ENCODE data around the gene NCBP3.

The NCBP3 gene

DNA sequence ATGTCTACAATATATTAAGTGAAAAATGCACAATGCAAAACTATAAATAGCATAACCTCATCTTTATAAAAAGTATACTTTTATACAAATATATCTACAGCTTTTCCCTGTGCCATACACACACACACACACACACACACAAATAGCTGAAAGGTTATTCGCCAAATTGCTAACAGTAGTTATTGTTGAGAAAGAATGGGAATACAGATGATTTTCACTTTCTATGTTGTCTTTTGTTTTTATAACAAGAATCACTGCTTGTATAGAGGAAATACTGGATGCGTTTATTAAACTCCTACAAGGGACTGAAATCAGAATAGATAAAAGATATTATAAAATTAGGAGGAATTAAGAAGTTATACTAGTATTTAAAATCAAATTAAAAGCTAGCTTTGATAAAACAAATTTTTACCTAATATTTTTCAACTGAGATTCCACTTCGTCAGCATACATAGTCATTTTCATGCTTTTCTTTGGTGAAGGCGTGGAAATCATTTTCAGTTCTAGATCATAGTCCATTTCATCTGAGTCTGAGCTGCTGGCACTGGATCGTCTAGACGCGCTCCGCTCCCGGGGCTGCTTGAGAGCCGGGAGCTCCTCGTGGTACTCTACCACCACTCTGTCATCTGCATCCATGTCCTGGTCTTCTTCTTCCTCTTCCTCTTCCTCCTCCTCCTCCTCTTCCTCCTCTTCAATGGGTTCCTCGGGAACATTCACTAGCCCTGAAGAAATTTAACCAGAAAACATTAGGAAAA, 28.0 kb downstream of the NCBP3 start:
- TF ChIP-seq SIN3A (IDR thresholded peaks at IDR 0.05; ENCODE audit: borderline replicate concordance, insufficient read depth, low read length) (no peak), TAF1 (IDR thresholded peaks at IDR 0.05; ENCODE audit: borderline replicate concordance, insufficient read depth, low read length) (no peak), POLR2AphosphoS5 (IDR thresholded peaks at IDR 0.05; ENCODE audit: low read depth, low read length) (no peak), FOXP2 (optimal IDR thresholded peaks at IDR 0.05; ENCODE audit: borderline replicate concordance, extremely low read depth, extremely low read length, insufficient read depth) (no peak)
- TF ChIP-seq, protein P1, sequence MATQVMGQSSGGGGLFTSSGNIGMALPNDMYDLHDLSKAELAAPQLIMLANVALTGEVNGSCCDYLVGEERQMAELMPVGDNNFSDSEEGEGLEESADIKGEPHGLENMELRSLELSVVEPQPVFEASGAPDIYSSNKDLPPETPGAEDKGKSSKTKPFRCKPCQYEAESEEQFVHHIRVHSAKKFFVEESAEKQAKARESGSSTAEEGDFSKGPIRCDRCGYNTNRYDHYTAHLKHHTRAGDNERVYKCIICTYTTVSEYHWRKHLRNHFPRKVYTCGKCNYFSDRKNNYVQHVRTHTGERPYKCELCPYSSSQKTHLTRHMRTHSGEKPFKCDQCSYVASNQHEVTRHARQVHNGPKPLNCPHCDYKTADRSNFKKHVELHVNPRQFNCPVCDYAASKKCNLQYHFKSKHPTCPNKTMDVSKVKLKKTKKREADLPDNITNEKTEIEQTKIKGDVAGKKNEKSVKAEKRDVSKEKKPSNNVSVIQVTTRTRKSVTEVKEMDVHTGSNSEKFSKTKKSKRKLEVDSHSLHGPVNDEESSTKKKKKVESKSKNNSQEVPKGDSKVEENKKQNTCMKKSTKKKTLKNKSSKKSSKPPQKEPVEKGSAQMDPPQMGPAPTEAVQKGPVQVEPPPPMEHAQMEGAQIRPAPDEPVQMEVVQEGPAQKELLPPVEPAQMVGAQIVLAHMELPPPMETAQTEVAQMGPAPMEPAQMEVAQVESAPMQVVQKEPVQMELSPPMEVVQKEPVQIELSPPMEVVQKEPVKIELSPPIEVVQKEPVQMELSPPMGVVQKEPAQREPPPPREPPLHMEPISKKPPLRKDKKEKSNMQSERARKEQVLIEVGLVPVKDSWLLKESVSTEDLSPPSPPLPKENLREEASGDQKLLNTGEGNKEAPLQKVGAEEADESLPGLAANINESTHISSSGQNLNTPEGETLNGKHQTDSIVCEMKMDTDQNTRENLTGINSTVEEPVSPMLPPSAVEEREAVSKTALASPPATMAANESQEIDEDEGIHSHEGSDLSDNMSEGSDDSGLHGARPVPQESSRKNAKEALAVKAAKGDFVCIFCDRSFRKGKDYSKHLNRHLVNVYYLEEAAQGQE (IDR thresholded peaks at IDR 0.05; ENCODE audit: insufficient read depth in 1 of 2, low read depth in 2 of 2, low read length in 2 of 2): no peak

DNA sequence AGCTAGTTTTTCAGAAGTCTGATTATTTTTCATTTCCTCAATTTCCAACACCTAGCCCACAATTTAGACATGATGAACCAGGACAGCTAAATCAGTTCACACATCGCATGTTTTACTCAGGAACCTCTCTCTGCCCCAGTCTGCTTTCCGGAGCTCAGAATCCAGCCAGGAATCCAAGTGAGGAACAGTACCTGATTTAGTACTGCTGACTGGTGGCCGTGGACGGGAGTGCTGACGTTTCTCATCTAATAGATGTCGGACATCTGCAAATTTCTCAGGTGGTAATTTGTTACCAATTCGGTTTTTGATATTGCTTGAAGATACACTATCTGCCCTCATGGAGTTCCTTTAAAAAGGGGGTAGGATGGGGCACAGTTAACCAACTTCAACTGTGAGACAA, 30.1 kb downstream of the NCBP3 start:
- TF ChIP-seq TAF1 (IDR thresholded peaks at IDR 0.05; ENCODE audit: borderline replicate concordance, insufficient read depth, low read length) (no peak), FOXP2 (optimal IDR thresholded peaks at IDR 0.05; ENCODE audit: borderline replicate concordance, extremely low read depth, extremely low read length, insufficient read depth) (no peak)
- TF ChIP-seq, protein P1 (IDR thresholded peaks at IDR 0.05; ENCODE audit: insufficient read depth in 1 of 2, low read depth in 2 of 2, low read length in 2 of 2): no peak

DNA sequence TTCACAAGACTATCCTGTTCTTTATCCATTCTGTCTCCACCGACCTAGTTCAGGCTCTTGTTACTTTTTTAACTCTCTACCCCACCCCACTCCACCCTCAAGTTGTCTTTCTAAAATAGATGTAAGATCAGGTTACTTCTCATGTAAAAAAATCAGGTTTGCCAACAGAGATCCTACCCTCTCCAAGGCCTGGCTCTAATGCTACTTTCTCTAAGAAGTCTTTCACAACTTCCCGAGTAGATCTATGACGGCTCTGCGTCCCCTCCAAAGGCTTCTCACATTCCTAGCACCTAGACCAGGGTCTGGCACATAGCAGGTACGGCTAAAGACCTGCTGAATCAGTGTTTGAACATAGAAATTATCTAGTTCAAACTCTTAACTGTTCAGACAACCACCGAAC, 30.9 kb downstream of the NCBP3 start:
- TF ChIP-seq SIN3A (IDR thresholded peaks at IDR 0.05; ENCODE audit: borderline replicate concordance, insufficient read depth, low read length) (no peak), POLR2AphosphoS5 (IDR thresholded peaks at IDR 0.05; ENCODE audit: low read depth, low read length) (no peak), TAF1 (IDR thresholded peaks at IDR 0.05; ENCODE audit: borderline replicate concordance, insufficient read depth, low read length) (no peak), FOXP2 (optimal IDR thresholded peaks at IDR 0.05; ENCODE audit: borderline replicate concordance, extremely low read depth, extremely low read length, insufficient read depth) (no peak)
- TF ChIP-seq, protein P1 (IDR thresholded peaks at IDR 0.05; ENCODE audit: insufficient read depth in 1 of 2, low read depth in 2 of 2, low read length in 2 of 2): no peak

DNA sequence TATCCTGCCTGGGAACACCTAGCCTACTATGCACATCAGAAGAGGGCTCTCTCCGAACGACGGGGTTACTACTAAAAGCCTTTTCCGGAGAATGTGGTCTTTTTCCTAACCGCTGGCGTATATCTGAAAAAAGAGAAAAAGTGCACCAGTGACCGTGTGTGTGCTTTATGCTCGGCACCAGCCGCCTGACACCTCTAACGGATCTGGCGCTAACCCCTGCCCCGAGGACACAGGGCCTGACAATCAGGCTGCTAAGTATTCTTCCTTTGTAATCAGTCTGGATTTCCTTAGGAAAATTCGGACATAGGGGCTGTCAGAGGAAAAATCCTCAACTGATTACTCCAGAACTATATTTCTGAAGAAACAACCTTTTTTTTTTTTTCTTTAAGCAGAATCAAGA, 31.7 kb downstream of the NCBP3 start:
- TF ChIP-seq, protein P1 (IDR thresholded peaks at IDR 0.05; ENCODE audit: insufficient read depth in 1 of 2, low read depth in 2 of 2, low read length in 2 of 2): no peak
- no peak for TF ChIP-seq POLR2AphosphoS5 (IDR thresholded peaks at IDR 0.05; ENCODE audit: low read depth, low read length)

DNA sequence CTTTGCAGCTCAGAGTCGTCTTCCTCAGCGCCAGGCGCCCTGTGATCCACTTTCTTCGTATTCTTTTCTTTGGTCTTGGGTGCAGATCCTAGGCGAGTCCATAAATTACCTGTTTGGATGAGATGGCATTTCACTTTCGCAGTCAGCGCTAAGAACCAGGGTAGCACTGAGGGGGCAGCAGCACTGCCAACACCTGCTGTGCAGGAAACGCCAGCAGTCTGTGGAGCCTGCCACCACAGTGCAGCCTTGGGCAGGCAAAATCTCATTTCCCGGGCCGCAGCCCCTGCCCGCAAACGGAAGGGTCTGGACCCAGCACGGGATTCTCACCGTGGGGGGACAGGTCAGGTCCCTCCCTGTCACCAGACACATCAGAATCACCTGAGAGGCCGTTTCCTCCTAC, 32.9 kb downstream of the NCBP3 start:
- TF ChIP-seq, protein P1 (IDR thresholded peaks at IDR 0.05; ENCODE audit: insufficient read depth in 1 of 2, low read depth in 2 of 2, low read length in 2 of 2): no peak
- TF ChIP-seq POLR2AphosphoS5 (IDR thresholded peaks at IDR 0.05; ENCODE audit: low read depth, low read length): no peak
- TF ChIP-seq FOXP2 (optimal IDR thresholded peaks at IDR 0.05; ENCODE audit: borderline replicate concordance, extremely low read depth, extremely low read length, insufficient read depth): no peak
- TF ChIP-seq SIN3A (IDR thresholded peaks at IDR 0.05; ENCODE audit: borderline replicate concordance, insufficient read depth, low read length): no peak
- TF ChIP-seq TAF1 (IDR thresholded peaks at IDR 0.05; ENCODE audit: borderline replicate concordance, insufficient read depth, low read length): no peak

Data from PFSK-1 (cell line).